Lower lobe of right lung (tissue), 2 donors: ENCODE data around the gene AKAP1. TPM values are rescaled to one million over a fixed set of nuclear protein-coding genes. Genes with fewer than 3 reads are reported as not detected.

Experiments
- ATAC-seq, 2 donors: fragments of 200-7000 bp; cut with Tn5 transposase; one replicate each; pipeline ENCODE4 v1.9.1; 2020 to 2022; ENCODE audit warnings: mild to moderate bottlenecking in 2 of 2, moderate library complexity in 2 of 2
- DNase-seq: peaks from one replicate; pipeline ENCODE4 v3.0.0-alpha.2; 2020
- H3K27ac ChIP-seq: fragments of 200-600 bp; one replicate; pipeline ENCODE4 v1.8.0; 2022
- H3K27me3 ChIP-seq: fragments of 200-600 bp; one replicate; pipeline ENCODE4 v1.8.0; 2022; ENCODE audit warnings: low read depth
- H3K36me3 ChIP-seq: fragments of 200-600 bp; one replicate; pipeline ENCODE4 v1.8.0; 2022; ENCODE audit warnings: mild to moderate bottlenecking
- H3K4me1 ChIP-seq: fragments of 200-600 bp; one replicate; pipeline ENCODE4 v1.8.0; 2022
- H3K4me3 ChIP-seq: fragments of 200-600 bp; one replicate; pipeline ENCODE4 v1.8.0; 2022; ENCODE audit warnings: mild to moderate bottlenecking
- H3K9me3 ChIP-seq: fragments of 200-600 bp; one replicate; pipeline ENCODE4 v1.8.0; 2022
- CTCF ChIP-seq: fragments of 200-600 bp; IDR thresholded peaks from one replicate; pipeline ENCODE4 v1.8.0; 2022; ENCODE audit warnings: antibody characterized with exemption, mild to moderate bottlenecking
- intact Hi-C: fragments of 100-400 bp; cut with DNase I; formaldehyde crosslinking; loops from one replicate; pipeline ENCODE4 v1.11.0; 2022
- total RNA-seq: library from RNA; stranded (reverse); fragmentation: NEBNext Ultra II Directional; extraction: Animal tissue kit (Norgen Biotek cat#: 25700); gene quantifications from one replicate; pipeline ENCODE4 v1.2.1, GENCODE V29; 2021
- donor health status: DM: no; HTN: yes; CAD: no; lungs with severe emphysema.

AKAP1 gene
- total RNA-seq, 1 donor from 2014 or later = 54.5 TPM

- intact Hi-C loops = no loop called here
- Histone ChIP-seq H3K36me3 (no peaks in the 10 kb centered on the region), H3K27me3 (no peaks in the 10 kb centered on the region), H3K4me1 (no peaks in the 10 kb centered on the region), H3K4me3 (no peak overlapping the region), H3K27ac (no peak overlapping the region), H3K9me3 (no peaks in the 10 kb centered on the region)
- no peak for ATAC-seq
- no peak for TF ChIP-seq CTCF
- no peak for DNase-seq
These were observed 59.5 kb downstream of the AKAP1 start for GRCh38 chr17:57144567-57144966.

DNA sequence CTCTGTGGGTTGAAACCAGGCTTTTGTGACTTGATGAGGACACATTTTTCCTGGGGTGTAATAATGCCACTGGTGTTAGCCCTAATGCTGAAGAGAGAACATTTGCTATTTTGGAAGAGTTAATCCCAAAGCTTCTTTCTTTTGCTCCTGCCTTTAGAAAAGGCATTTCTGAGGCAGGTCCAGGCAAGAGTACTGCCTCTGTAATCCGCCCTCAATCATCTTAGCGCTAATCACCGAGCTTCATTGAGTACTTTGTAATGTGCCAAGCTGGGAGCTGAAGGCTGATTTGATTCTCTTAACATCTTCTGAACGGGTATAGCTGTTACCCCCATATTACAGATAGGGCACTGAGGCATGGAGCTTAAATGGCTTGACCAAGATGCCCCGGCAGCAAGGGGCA, 60.3 kb downstream of the AKAP1 start:
- no peaks in the 10 kb centered on the region for H3K36me3 ChIP-seq
- no peaks in the 10 kb centered on the region for H3K9me3 ChIP-seq
- no peak for ATAC-seq
- no peak overlapping the region for H3K4me3 ChIP-seq
- H3K4me1 ChIP-seq = no peaks in the 10 kb centered on the region
- intact Hi-C loops = no loop called here
- TF ChIP-seq CTCF = no peak
- no peak for DNase-seq
- no peaks in the 10 kb centered on the region for H3K27me3 ChIP-seq
- no peak overlapping the region for H3K27ac ChIP-seq

DNA sequence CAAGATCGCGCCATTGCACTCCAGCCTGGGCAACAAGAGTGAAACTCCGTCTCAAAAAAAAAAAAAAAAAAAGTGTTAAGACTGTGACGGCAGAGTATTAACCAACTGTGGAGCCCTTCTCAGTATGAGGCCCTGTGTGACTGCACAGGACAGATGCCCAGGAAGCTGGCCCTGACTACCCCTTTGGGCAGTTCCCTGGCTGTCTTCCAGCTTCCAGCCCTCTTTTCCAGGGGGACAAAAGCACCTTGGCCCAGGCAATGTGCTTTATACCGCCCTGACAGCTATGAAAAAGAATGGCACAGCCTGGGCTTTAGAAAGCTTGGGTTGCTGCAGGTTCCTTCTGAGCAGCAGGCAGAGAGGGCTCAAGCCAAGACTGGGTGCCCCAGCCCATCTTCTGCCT, 61.2 kb downstream of the AKAP1 start:
- no peak for ATAC-seq
- Histone ChIP-seq H3K27ac (no peak overlapping the region), H3K36me3 (no peaks in the 10 kb centered on the region), H3K9me3 (no peaks in the 10 kb centered on the region), H3K4me1 (no peaks in the 10 kb centered on the region), H3K4me3 (no peak overlapping the region), H3K27me3 (no peaks in the 10 kb centered on the region)
- intact Hi-C loops = no loop called here
- TF ChIP-seq CTCF = no peak
- no peak for DNase-seq

GRCh38 chr17:57151798-57152197, 66.8 kb downstream of the AKAP1 start:
- Histone ChIP-seq H3K36me3 (no peaks in the 10 kb centered on the region), H3K27ac (no peak overlapping the region), H3K4me1 (no peaks in the 10 kb centered on the region), H3K4me3 (no peak overlapping the region), H3K27me3 (no peaks in the 10 kb centered on the region), H3K9me3 (no peaks in the 10 kb centered on the region)
- ATAC-seq (no peak), DNase-seq (no peak)
- TF ChIP-seq CTCF = no peak
- intact Hi-C loops = no loop called here

GRCh38 chr17:57152967-57153528, 68.0 kb downstream of the AKAP1 start:
- Histone ChIP-seq H3K4me1 (no peaks in the 10 kb centered on the region), H3K36me3 (no peaks in the 10 kb centered on the region), H3K9me3 (no peaks in the 10 kb centered on the region), H3K27ac (no peak overlapping the region), H3K27me3 (no peaks in the 10 kb centered on the region), H3K4me3 (no peak overlapping the region)
- no peak for TF ChIP-seq CTCF
- DNase-seq (no peak), ATAC-seq (no peak)
- intact Hi-C loops = no loop called here

- ATAC-seq (no peak), DNase-seq (no peak)
- H3K27ac ChIP-seq = no peak overlapping the region
- intact Hi-C loops = no loop called here
- H3K36me3 ChIP-seq = no peaks in the 10 kb centered on the region
- no peak overlapping the region for H3K4me3 ChIP-seq
- no peaks in the 10 kb centered on the region for H3K9me3 ChIP-seq
- H3K4me1 ChIP-seq = no peaks in the 10 kb centered on the region
- no peaks in the 10 kb centered on the region for H3K27me3 ChIP-seq
- no peak for TF ChIP-seq CTCF
These were observed 69.9 kb downstream of the AKAP1 start for GRCh38 chr17:57154921-57155320.
